ENCODE results near the gene LXN.

DNA sequence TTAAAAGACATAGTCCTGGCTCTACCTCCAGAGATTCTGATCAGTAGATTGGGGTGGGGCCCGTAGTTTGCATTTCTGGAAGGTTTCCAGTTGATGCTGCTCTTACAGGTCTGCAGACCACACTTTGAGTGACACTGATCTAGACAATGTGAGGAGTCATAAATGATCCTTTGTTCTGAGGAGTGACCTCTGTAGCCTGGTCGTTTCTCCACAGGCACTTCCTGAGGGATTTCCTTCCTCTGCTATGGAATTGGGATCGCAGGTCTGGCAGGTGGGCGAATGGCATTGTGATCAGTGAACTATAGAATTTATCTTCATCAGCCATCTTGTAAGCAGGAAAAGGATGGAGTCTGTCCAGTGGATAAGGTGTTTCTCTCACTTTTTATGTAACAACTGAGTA is 22.7 kb downstream of the LXN start:
- TF ChIP-seq POLR2AphosphoS5 (IDR thresholded peaks at IDR 0.05; ENCODE audit: low read depth, low read length) = no peak
- TF ChIP-seq POLR2A (IDR thresholded peaks at IDR 0.05; ENCODE audit: low read depth, low read length) = no peak
- no peak for TF ChIP-seq TAF1 (IDR thresholded peaks at IDR 0.05; ENCODE audit: borderline replicate concordance, low read depth, low read length)

Data from GM12892 (cell line).